HepG2 (cell line): ENCODE results near the gene METTL25. TPM values are rescaled to one million over a fixed set of nuclear protein-coding genes. Genes with fewer than 3 reads are reported as not detected.

Experiments used
- AGO2 ChIP-seq: fragments of 200-400 bp; formaldehyde crosslinking; optimal IDR thresholded peaks from 2 replicates; pipeline ENCODE3; 2017; ENCODE audit warnings: mild to moderate bottlenecking, low read depth, low read length, moderate library complexity
- AHR ChIP-seq: IDR thresholded peaks from 2 replicates; pipeline ENCODE4 v1.6.1; 2018; ENCODE audit warnings: missing genetic modification reagents, missing compliant biosample characterization
- BATF2 ChIP-seq: sonication (generic); formaldehyde crosslinking; IDR thresholded peaks from 2 replicates; pipeline ENCODE4 v1.8.0; 2022; ENCODE audit warnings: mild to moderate bottlenecking, missing genetic modification reagents, moderate library complexity
- ELF4 ChIP-seq: sonication (generic); formaldehyde crosslinking; IDR thresholded peaks from 2 replicates; pipeline ENCODE4 v1.5.0; 2020; ENCODE audit warnings: missing genetic modification reagents, mild to moderate bottlenecking, moderate library complexity, borderline replicate concordance
- FOXP1 ChIP-seq, 2 experiments: fragments of 450-650 bp in 1 of 2; IDR thresholded peaks; 2 replicates each; pipeline ENCODE4 v1.6.1; 2017 to 2018; ENCODE audit warnings: antibody characterized with exemption in 1 of 2
- GZF1 ChIP-seq: sonication (generic); formaldehyde crosslinking; IDR thresholded peaks from 2 replicates; pipeline ENCODE4 v1.5.1; 2020; ENCODE audit warnings: mild to moderate bottlenecking, missing genetic modification reagents
- HNRNPH1 ChIP-seq: fragments of 200-400 bp; formaldehyde crosslinking; optimal IDR thresholded peaks from 2 replicates; pipeline ENCODE3; 2017; ENCODE audit warnings: mild to moderate bottlenecking, low read depth, low read length
- MED8 ChIP-seq: sonication (generic); formaldehyde crosslinking; IDR thresholded peaks from 2 replicates; pipeline ENCODE4 v1.8.1; 2023; ENCODE audit warnings: mild to moderate bottlenecking, missing genetic modification reagents; ENCODE audit not compliant: insufficient replicate concordance
- MIXL1 ChIP-seq: IDR thresholded peaks from 2 replicates; pipeline ENCODE4 v1.6.1; 2016
- MZF1 ChIP-seq: sonication (generic); formaldehyde crosslinking; IDR thresholded peaks from 2 replicates; pipeline ENCODE4 v1.8.1; 2023; ENCODE audit warnings: mild to moderate bottlenecking, missing genetic modification reagents, borderline replicate concordance
- NFE2L2 ChIP-seq: fragments of 150-350 bp; IDR thresholded peaks from 2 replicates; pipeline ENCODE4 v1.6.1; 2014; ENCODE audit warnings: low read length
- ONECUT2 ChIP-seq: sonication (generic); formaldehyde crosslinking; IDR thresholded peaks from 2 replicates; pipeline ENCODE4 v1.4.0; 2020; ENCODE audit warnings: missing genetic modification reagents
- POLR2G ChIP-seq: fragments of 200-400 bp; formaldehyde crosslinking; IDR thresholded peaks from 2 replicates; pipeline ENCODE4 v1.6.1; 2018; ENCODE audit warnings: mild to moderate bottlenecking, low read depth, low read length, moderate library complexity
- RELA ChIP-seq: sonication (generic); formaldehyde crosslinking; IDR thresholded peaks from 2 replicates; pipeline ENCODE4 v1.4.0; 2020; ENCODE audit warnings: missing genetic modification reagents
- RORA ChIP-seq: sonication (generic); formaldehyde crosslinking; IDR thresholded peaks from 2 replicates; pipeline ENCODE4 v1.5.0; 2020; ENCODE audit warnings: mild to moderate bottlenecking, missing genetic modification reagents, moderate library complexity
- SIN3B ChIP-seq: fragments of 150-350 bp; IDR thresholded peaks from 2 replicates; pipeline ENCODE4 v1.6.1; 2014; ENCODE audit warnings: low read length
- SP4 ChIP-seq: sonication (generic); formaldehyde crosslinking; IDR thresholded peaks from 2 replicates; pipeline ENCODE4 v1.8.1; 2023; ENCODE audit warnings: mild to moderate bottlenecking, missing genetic modification reagents
- SPEN ChIP-seq: sonication (generic); formaldehyde crosslinking; IDR thresholded peaks from 2 replicates; pipeline ENCODE4 v1.5.1; 2020; ENCODE audit warnings: low read depth, mild to moderate bottlenecking, missing genetic modification reagents
- TCF12 ChIP-seq, 2 experiments: fragments of 450-650 bp in 1 of 2; sonication (generic) in 1 of 2; formaldehyde crosslinking in 1 of 2; IDR thresholded peaks; 2 replicates each; pipeline versions ENCODE4 v1.6.1 to v1.8.0; 2017 to 2022; ENCODE audit warnings: antibody characterized with exemption in 1 of 2, mild to moderate bottlenecking in 1 of 2, missing genetic modification reagents in 1 of 2, moderate library complexity in 1 of 2
- TFE3 ChIP-seq: IDR thresholded peaks from 2 replicates; pipeline ENCODE4 v1.6.1; 2016
- ZFP62 ChIP-seq: sonication (generic); formaldehyde crosslinking; IDR thresholded peaks from 2 replicates; pipeline ENCODE4 v1.4.0; 2020; ENCODE audit warnings: missing genetic modification reagents
- ZNF20 ChIP-seq: sonication (generic); formaldehyde crosslinking; IDR thresholded peaks from 2 replicates; pipeline ENCODE4 v1.4.0; 2020; ENCODE audit warnings: mild to moderate bottlenecking, moderate library complexity, missing genetic modification reagents
- ZNF251 ChIP-seq: sonication (generic); formaldehyde crosslinking; IDR thresholded peaks from 2 replicates; pipeline ENCODE4 v1.9.0; 2021; ENCODE audit warnings: mild to moderate bottlenecking, missing genetic modification reagents
- ZNF501 ChIP-seq: sonication (generic); formaldehyde crosslinking; IDR thresholded peaks from 2 replicates; pipeline ENCODE4 v1.5.1; 2020; ENCODE audit warnings: mild to moderate bottlenecking, moderate library complexity, missing genetic modification reagents
- ZNF777 ChIP-seq: sonication (generic); formaldehyde crosslinking; IDR thresholded peaks from 2 replicates; pipeline ENCODE4 v1.4.0; 2020; ENCODE audit warnings: missing genetic modification reagents
- ZSCAN20 ChIP-seq: sonication (generic); formaldehyde crosslinking; IDR thresholded peaks from 2 replicates; pipeline ENCODE4 v1.4.0; 2020; ENCODE audit warnings: missing genetic modification reagents, mild to moderate bottlenecking, borderline replicate concordance
- ZSCAN25 ChIP-seq: sonication (generic); formaldehyde crosslinking; IDR thresholded peaks from 2 replicates; pipeline ENCODE4 v1.8.0; 2022; ENCODE audit warnings: mild to moderate bottlenecking, missing genetic modification reagents
- polyA plus RNA-seq, 8 experiments: library from polyadenylated mRNA; depleted of rRNA in 3 of 8; stranded (reverse) in 7 of 8; unstranded in 1 of 8; fragments of >200 nt; fragmentation: Illumina TruSeq in 4 of 8; extraction: Trizol in 4 of 8; gene quantifications; 2 replicates each; pipeline versions ENCODE4 v1.2.1 to v1.2.3, GENCODE V29; 2011 to 2016; ENCODE audit warnings: low read depth in 4 of 8, missing spikeins in 1 of 8, mixed read lengths in 1 of 8; ENCODE audit not compliant: insufficient read depth in 1 of 8
- total RNA-seq, 5 experiments: library from RNA; depleted of rRNA; stranded (reverse); fragments of >200 nt; fragmentation: Illumina TruSeq; extraction: Trizol; gene quantifications; 2 replicates each; pipeline ENCODE4 v1.2.3, GENCODE V29; 2016; ENCODE audit warnings: low read depth in 1 of 5
- TF ChIP-seq, protein P1 (sequence below): sonication (generic); formaldehyde crosslinking; IDR thresholded peaks from 2 replicates; pipeline ENCODE4 v1.5.0; 2020; ENCODE audit warnings: mild to moderate bottlenecking, missing genetic modification reagents
- TF ChIP-seq, protein P2 (sequence below): sonication (generic); formaldehyde crosslinking; IDR thresholded peaks from 2 replicates; pipeline ENCODE4 v1.8.0; 2022; ENCODE audit warnings: mild to moderate bottlenecking, missing genetic modification reagents, moderate library complexity

Gene METTL25
- total and polyA plus RNA-seq, 2 of the 13 experiments (the other 11 are each of a cell fraction or from before 2014, with no cell fraction given): 2.2 to 7.8 TPM

DNA sequence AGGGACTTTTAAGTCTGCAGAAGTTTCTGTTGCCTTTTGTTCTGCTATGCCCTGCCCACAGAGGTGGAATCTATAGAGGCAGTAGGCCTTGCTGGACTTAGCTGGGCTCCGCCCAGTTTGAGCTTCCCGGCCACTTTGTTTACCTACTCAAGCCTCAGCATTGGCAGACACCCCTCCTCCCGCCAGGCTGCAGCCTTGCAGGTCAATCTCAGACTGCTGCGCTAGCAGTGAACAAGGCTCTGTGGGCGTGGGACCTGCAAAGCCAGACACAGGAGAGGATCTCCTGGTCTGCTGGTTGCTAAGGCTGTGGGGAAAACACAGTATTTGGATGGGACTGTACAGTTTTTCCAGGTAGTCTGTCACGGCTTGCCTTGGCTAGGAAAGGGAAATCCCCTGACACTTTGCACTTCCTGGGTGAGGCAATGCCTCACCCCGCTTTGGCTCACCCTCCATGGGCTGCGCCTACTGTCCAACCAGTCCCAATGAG, 43.9 kb upstream of the METTL25 start (continued):
- no peak for TF ChIP-seq AHR (CRISPR knock-in tag)
- TF ChIP-seq MZF1 (CRISPR knock-in tag): no peak
- TF ChIP-seq ZSCAN20: no peak
- no peak for TF ChIP-seq ELF4 (CRISPR knock-in tag)
- TF ChIP-seq, protein P1, sequence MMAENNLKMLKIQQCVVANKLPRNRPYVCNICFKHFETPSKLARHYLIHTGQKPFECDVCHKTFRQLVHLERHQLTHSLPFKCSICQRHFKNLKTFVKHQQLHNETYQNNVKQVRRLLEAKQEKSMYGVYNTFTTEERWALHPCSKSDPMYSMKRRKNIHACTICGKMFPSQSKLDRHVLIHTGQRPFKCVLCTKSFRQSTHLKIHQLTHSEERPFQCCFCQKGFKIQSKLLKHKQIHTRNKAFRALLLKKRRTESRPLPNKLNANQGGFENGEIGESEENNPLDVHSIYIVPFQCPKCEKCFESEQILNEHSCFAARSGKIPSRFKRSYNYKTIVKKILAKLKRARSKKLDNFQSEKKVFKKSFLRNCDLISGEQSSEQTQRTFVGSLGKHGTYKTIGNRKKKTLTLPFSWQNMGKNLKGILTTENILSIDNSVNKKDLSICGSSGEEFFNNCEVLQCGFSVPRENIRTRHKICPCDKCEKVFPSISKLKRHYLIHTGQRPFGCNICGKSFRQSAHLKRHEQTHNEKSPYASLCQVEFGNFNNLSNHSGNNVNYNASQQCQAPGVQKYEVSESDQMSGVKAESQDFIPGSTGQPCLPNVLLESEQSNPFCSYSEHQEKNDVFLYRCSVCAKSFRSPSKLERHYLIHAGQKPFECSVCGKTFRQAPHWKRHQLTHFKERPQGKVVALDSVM (CRISPR knock-in tag): no peak
- TF ChIP-seq ONECUT2: no peak
- TF ChIP-seq ZNF501 (CRISPR knock-in tag): peak; percentile 58
- TF ChIP-seq, protein P2, sequence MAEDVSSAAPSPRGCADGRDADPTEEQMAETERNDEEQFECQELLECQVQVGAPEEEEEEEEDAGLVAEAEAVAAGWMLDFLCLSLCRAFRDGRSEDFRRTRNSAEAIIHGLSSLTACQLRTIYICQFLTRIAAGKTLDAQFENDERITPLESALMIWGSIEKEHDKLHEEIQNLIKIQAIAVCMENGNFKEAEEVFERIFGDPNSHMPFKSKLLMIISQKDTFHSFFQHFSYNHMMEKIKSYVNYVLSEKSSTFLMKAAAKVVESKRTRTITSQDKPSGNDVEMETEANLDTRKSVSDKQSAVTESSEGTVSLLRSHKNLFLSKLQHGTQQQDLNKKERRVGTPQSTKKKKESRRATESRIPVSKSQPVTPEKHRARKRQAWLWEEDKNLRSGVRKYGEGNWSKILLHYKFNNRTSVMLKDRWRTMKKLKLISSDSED (CRISPR knock-in tag): no peak
- TF ChIP-seq SPEN (CRISPR knock-in tag): no peak
- TF ChIP-seq HNRNPH1: no peak
- no peak for TF ChIP-seq ZNF251 (CRISPR knock-in tag)
- TF ChIP-seq TFE3: no peak
- no peak for TF ChIP-seq RORA (CRISPR knock-in tag)
- peak; percentile 66; the same call in 1 of the 2 replicates for TF ChIP-seq RELA (CRISPR knock-in tag)
- no peak for TF ChIP-seq MED8 (CRISPR knock-in tag)
- no peak for TF ChIP-seq MIXL1 (CRISPR knock-in tag)
- TF ChIP-seq POLR2G: no peak
- TF ChIP-seq BATF2: no peak
- TF ChIP-seq SIN3B: no peak
- no peak for TF ChIP-seq AGO2
- 0 out of 2 replicates have a peak, but pooled peaks have one; percentile 29 for TF ChIP-seq SP4 (CRISPR knock-in tag)
- TF ChIP-seq ZSCAN25 (CRISPR knock-in tag): no peak
- no peak for TF ChIP-seq ZNF777
- TF ChIP-seq GZF1 (CRISPR knock-in tag): no peak
- no peak for TF ChIP-seq TCF12 (IDR thresholded peaks at IDR 0.05)
- TF ChIP-seq TCF12 (CRISPR knock-in tag; IDR thresholded peaks at IDR 0.05): no peak
- TF ChIP-seq NFE2L2: no peak
- no peak for TF ChIP-seq ZNF20 (CRISPR knock-in tag)
- TF ChIP-seq ZFP62 (CRISPR knock-in tag): no peak
- TF ChIP-seq FOXP1 (IDR thresholded peaks at IDR 0.05): no peak
- no peak for TF ChIP-seq FOXP1 (CRISPR knock-in tag; IDR thresholded peaks at IDR 0.05)
